HL-60 (cell line): ENCODE measurements around the gene CCDC92.

Experiments used
- GABPA ChIP-seq: IDR thresholded peaks from 2 replicates; pipeline ENCODE4 v1.6.1; 2012; ENCODE audit warnings: low read depth
- TF ChIP-seq, protein P1 (sequence below): IDR thresholded peaks from one replicate; pipeline ENCODE4 v1.5.1; 2011; ENCODE audit warnings: low read length, control low read depth, inconsistent platforms; ENCODE audit not compliant: insufficient read depth
- TF ChIP-seq, protein P2 (sequence below): IDR thresholded peaks from 2 replicates; pipeline ENCODE4 v1.6.1; 2012; ENCODE audit warnings: low read depth; ENCODE audit not compliant: insufficient replicate concordance

GRCh38 chr12:123939716-123940626 is 32.7 kb downstream of the CCDC92 start:
- TF ChIP-seq, protein P1, sequence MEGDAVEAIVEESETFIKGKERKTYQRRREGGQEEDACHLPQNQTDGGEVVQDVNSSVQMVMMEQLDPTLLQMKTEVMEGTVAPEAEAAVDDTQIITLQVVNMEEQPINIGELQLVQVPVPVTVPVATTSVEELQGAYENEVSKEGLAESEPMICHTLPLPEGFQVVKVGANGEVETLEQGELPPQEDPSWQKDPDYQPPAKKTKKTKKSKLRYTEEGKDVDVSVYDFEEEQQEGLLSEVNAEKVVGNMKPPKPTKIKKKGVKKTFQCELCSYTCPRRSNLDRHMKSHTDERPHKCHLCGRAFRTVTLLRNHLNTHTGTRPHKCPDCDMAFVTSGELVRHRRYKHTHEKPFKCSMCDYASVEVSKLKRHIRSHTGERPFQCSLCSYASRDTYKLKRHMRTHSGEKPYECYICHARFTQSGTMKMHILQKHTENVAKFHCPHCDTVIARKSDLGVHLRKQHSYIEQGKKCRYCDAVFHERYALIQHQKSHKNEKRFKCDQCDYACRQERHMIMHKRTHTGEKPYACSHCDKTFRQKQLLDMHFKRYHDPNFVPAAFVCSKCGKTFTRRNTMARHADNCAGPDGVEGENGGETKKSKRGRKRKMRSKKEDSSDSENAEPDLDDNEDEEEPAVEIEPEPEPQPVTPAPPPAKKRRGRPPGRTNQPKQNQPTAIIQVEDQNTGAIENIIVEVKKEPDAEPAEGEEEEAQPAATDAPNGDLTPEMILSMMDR = no peak
- TF ChIP-seq GABPA = no peak
- TF ChIP-seq, protein P2, sequence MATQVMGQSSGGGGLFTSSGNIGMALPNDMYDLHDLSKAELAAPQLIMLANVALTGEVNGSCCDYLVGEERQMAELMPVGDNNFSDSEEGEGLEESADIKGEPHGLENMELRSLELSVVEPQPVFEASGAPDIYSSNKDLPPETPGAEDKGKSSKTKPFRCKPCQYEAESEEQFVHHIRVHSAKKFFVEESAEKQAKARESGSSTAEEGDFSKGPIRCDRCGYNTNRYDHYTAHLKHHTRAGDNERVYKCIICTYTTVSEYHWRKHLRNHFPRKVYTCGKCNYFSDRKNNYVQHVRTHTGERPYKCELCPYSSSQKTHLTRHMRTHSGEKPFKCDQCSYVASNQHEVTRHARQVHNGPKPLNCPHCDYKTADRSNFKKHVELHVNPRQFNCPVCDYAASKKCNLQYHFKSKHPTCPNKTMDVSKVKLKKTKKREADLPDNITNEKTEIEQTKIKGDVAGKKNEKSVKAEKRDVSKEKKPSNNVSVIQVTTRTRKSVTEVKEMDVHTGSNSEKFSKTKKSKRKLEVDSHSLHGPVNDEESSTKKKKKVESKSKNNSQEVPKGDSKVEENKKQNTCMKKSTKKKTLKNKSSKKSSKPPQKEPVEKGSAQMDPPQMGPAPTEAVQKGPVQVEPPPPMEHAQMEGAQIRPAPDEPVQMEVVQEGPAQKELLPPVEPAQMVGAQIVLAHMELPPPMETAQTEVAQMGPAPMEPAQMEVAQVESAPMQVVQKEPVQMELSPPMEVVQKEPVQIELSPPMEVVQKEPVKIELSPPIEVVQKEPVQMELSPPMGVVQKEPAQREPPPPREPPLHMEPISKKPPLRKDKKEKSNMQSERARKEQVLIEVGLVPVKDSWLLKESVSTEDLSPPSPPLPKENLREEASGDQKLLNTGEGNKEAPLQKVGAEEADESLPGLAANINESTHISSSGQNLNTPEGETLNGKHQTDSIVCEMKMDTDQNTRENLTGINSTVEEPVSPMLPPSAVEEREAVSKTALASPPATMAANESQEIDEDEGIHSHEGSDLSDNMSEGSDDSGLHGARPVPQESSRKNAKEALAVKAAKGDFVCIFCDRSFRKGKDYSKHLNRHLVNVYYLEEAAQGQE = no peak
